ENCODE measurements around the gene GDPD3. TPM values are rescaled to one million over a fixed set of nuclear protein-coding genes. Genes with fewer than 3 reads are reported as not detected.

The GDPD3 gene
- total and polyA plus RNA-seq, 2 of the 13 experiments (the other 11 are each of a cell fraction or from before 2014, with no cell fraction given), result 18.7 to 20.6 TPM

- 0 out of 2 replicates have a peak, but pooled peaks have one; percentile 28 for TF ChIP-seq ZBTB20 (CRISPR knock-in tag; IDR thresholded peaks at IDR 0.05; ENCODE audit: borderline replicate concordance, low read depth)
- no peak for TF ChIP-seq ZNF24 (IDR thresholded peaks at IDR 0.05)
- no peak for TF ChIP-seq TFE3 (CRISPR knock-in tag; IDR thresholded peaks at IDR 0.05)
- TF ChIP-seq ARNTL (CRISPR knock-in tag; IDR thresholded peaks at IDR 0.05), result no peak
- TF ChIP-seq HNRNPUL1 (IDR thresholded peaks at IDR 0.05; ENCODE audit: low read depth, low read length), result no peak
- TF ChIP-seq KLF13 (CRISPR knock-in tag; IDR thresholded peaks at IDR 0.05), result no peak
- TF ChIP-seq THAP9 (CRISPR knock-in tag; IDR thresholded peaks at IDR 0.05; ENCODE audit: borderline replicate concordance), result no peak
- no peak for TF ChIP-seq PTBP1 (IDR thresholded peaks at IDR 0.05; ENCODE audit: low read depth, low read length, poor library complexity, severe bottlenecking)
- no peak for TF ChIP-seq NR1H2 (CRISPR knock-in tag; IDR thresholded peaks at IDR 0.05; ENCODE audit: borderline replicate concordance, low read depth)
- 0 out of 2 replicates have a peak, but pooled peaks have one; percentile 8 for TF ChIP-seq DPF2 (CRISPR knock-in tag; IDR thresholded peaks at IDR 0.05; ENCODE audit: borderline replicate concordance, low read depth)
- TF ChIP-seq ZNF547 (CRISPR knock-in tag; IDR thresholded peaks at IDR 0.05), result no peak
- no peak for TF ChIP-seq NR2F6 (IDR thresholded peaks at IDR 0.05)
- TF ChIP-seq NR2F6 (CRISPR knock-in tag; IDR thresholded peaks at IDR 0.05), result no peak
- no peak for TF ChIP-seq TIGD3 (CRISPR knock-in tag; IDR thresholded peaks at IDR 0.05; ENCODE audit: borderline replicate concordance)
- no peak for TF ChIP-seq TMF1 (CRISPR knock-in tag; IDR thresholded peaks at IDR 0.05; ENCODE audit: low read depth)
- TF ChIP-seq NKX3-1 (CRISPR knock-in tag; IDR thresholded peaks at IDR 0.05), result no peak
- TF ChIP-seq ZNF839 (CRISPR knock-in tag; IDR thresholded peaks at IDR 0.05; ENCODE audit: borderline replicate concordance), result no peak
- TF ChIP-seq ZNF567 (CRISPR knock-in tag; IDR thresholded peaks at IDR 0.05; ENCODE audit: borderline replicate concordance), result no peak; the same call in 1 of the 2 replicates
- 0 out of 4 replicates have a peak, but pooled peaks of 1 of the 2 experiments have one; percentile 11 for TF ChIP-seq HMGXB4 (CRISPR knock-in tag; IDR thresholded peaks at IDR 0.05; ENCODE audit: borderline replicate concordance in 1 of 2, low read depth in 1 of 2)
- TF ChIP-seq MBD4 (IDR thresholded peaks at IDR 0.05; ENCODE audit: borderline replicate concordance, low read length), result no peak
- no peak for TF ChIP-seq GPBP1L1 (CRISPR knock-in tag; IDR thresholded peaks at IDR 0.05)
Observed at GRCh38 chr16:30090610-30091331, 22.6 kb downstream of the GDPD3 start (continued).

Measured in HepG2 (cell line).